ENCODE results near the gene IRF7.

GRCh38 chr11:590997-591396 lies 24.8 kb downstream of the IRF7 start:
- TF ChIP-seq CTCF (IDR thresholded peaks at IDR 0.05; ENCODE audit: insufficient read depth, low read depth, low read length), result no peak
- no peak for TF ChIP-seq EZH2 (IDR thresholded peaks at IDR 0.05; ENCODE audit: insufficient read depth, low read length)

Data from astrocyte (in vitro differentiated cells and primary cell).